Small intestine (tissue), 7 donors: Measurements from ENCODE around the gene CAMTA1. TPM values are rescaled to one million over a fixed set of nuclear protein-coding genes. Genes with fewer than 3 reads are reported as not detected.
A peak's percentile ranks its signal among the peaks of the same experiment; 100 is the strongest.

Experiments used
- DNase-seq, 2 donors: peaks; one replicate each; pipeline versions ENCODE4 v3.0.0 to v3.0.0-alpha.2; 2013
- FAIRE-seq: peaks from 2 replicates; lab custom pipeline; 2012; peaks lifted over from hg19 to GRCh38; lab: Jason Lieb, UNC
- H3K27ac ChIP-seq, 3 donors: one replicate each; pipeline ENCODE4 v1.5.1; 2013; ENCODE audit warnings: low read length in 2 of 3, mild to moderate bottlenecking in 2 of 3, control low read depth in 1 of 3, inconsistent platforms in 1 of 3, low read depth in 1 of 3, moderate library complexity in 1 of 3
- H3K27me3 ChIP-seq, 3 donors: one replicate each; pipeline ENCODE4 v1.6.1; 2013; ENCODE audit warnings: low read length in 3 of 3, inconsistent platforms in 1 of 3; ENCODE audit not compliant: control insufficient read depth in 3 of 3, insufficient read depth in 3 of 3
- H3K36me3 ChIP-seq, 3 donors: one replicate each; pipeline ENCODE4 v1.6.1; 2013; ENCODE audit warnings: low read length in 3 of 3, inconsistent platforms in 1 of 3, low read depth in 1 of 3, mild to moderate bottlenecking in 1 of 3, moderate library complexity in 1 of 3; ENCODE audit not compliant: control insufficient read depth in 3 of 3, insufficient read depth in 2 of 3
- H3K4me1 ChIP-seq, 3 donors: one replicate each; pipeline ENCODE4 v1.6.1; 2013; ENCODE audit warnings: low read length in 2 of 3, inconsistent platforms in 1 of 3, low read depth in 1 of 3, mild to moderate bottlenecking in 1 of 3, moderate library complexity in 1 of 3; ENCODE audit not compliant: control insufficient read depth in 3 of 3, insufficient read depth in 2 of 3
- H3K4me3 ChIP-seq, 3 donors: one replicate each; pipeline ENCODE4 v1.5.1; 2013; ENCODE audit warnings: low read length in 3 of 3, control low read depth in 1 of 3, inconsistent platforms in 1 of 3, low read depth in 1 of 3, mild to moderate bottlenecking in 1 of 3, moderate library complexity in 1 of 3
- H3K9me3 ChIP-seq, 2 donors: one replicate each; pipeline ENCODE4 v1.6.1; 2013; ENCODE audit warnings: low read depth in 1 of 2, low read length in 1 of 2; ENCODE audit not compliant: control insufficient read depth in 2 of 2, insufficient read depth in 1 of 2
- WGBS, 3 donors: extraction: QIAGEN DNeasy Blood & Tissue Kit; methylation state at CpG; one replicate each; pipeline ENCODE4 v1.1.7; 2013; 5-methylcytosine and 5-hydroxymethylcytosine counted together
- polyA plus RNA-seq, 4 donors: library from polyadenylated mRNA; stranded (reverse) in 3 of 4; unstranded in 1 of 4; fragments of 200-250 nt in 3 of 4; fragments of 120-200 nt in 1 of 4; gene quantifications; one replicate each; pipeline versions ENCODE4 v1.2.1 to v1.2.3, GENCODE V29; 2013
- donor health status: healthy with polysubstance abuse.
- donor health status: control.
- donor health status: control.
- donor health status: Bipolar disorder and iron deficiency.
- donor health status: healthy.

CAMTA1 gene
- polyA plus RNA-seq, 4 donors = 57.6 to 177 (median 147) TPM

DNA sequence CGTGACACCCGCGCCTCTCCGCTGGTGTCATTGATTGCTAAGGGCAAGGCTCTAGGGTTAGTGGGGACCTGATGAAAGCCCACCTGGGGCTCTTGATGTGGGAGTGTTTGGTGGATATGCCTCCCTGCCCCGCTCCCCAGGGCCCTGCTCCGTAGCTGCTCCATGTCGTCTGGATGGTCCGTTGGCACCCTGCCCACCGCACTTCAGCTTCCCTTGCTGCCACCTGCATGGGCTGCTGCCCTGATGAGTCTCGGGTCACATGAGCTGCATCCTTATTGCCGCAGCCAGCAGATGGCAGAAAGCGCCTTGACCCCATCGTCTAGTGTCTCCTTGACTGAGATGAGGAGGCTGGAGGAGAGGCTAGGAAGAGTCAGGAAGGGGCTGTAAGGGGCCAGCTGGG is 439.4 kb downstream of the CAMTA1 start:
- Histone ChIP-seq H3K27ac (no peak overlapping the region), H3K36me3 (no peaks in the 10 kb centered on the region), H3K27me3 (no peaks in the 10 kb centered on the region), H3K4me3 (no peak overlapping the region), H3K4me1 (no peaks in the 10 kb centered on the region), H3K9me3 (no peaks in the 10 kb centered on the region)
- WGBS, 3 donors = 59 to 76% (median 59%) methylated on average over 13 of the region's 13 CpGs
- no peak for FAIRE-seq
- DNase-seq = peak in 1 of 2 donors; percentile 47

DNA sequence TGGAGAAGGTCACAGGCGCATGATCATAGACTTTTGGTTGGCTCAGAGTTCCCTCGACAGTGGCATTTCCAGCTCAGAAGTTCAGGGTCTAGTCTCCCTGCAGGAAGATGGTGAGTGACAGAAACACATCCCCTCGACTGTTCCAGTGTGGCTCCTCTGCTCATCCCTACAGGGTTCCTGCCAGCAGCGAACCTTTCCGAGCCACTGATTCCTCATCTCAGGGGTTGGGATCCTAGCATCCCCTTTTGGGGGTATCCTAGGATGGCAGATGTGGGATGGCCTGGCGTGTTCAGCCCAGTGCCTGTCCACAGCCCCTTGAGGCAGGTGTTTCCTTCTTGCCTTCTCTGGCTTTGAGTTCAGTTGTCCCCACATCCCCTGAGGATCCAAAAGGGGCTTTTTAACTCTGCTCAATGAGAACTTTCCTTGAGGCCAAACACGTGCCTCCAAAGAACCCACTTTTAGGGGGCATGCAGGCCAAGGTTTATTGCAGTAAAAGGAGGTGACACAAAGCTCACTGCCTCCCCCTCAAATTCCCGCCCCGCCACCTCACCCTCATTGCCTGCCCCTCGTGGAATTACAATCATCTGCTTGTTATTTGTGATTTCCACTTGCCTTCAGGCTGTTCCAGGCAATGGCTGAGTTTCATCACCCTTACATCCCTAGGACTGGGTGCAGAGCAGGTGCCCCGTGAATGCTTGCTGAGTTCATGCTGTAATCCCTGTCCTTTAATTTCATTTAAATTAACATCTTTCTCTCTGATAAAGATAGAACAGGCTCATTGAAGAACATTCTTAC is 440.7 kb downstream of the CAMTA1 start:
- Histone ChIP-seq H3K4me1 (no peaks in the 10 kb centered on the region), H3K36me3 (no peaks in the 10 kb centered on the region), H3K9me3 (no peaks in the 10 kb centered on the region), H3K4me3 (no peak overlapping the region), H3K27me3 (no peaks in the 10 kb centered on the region), H3K27ac (no peak overlapping the region)
- WGBS, 3 donors = 79 to 83% (median 82%) methylated on average over 11 of the region's 11 CpGs
- DNase-seq (no peak), FAIRE-seq (no peak)

DNA sequence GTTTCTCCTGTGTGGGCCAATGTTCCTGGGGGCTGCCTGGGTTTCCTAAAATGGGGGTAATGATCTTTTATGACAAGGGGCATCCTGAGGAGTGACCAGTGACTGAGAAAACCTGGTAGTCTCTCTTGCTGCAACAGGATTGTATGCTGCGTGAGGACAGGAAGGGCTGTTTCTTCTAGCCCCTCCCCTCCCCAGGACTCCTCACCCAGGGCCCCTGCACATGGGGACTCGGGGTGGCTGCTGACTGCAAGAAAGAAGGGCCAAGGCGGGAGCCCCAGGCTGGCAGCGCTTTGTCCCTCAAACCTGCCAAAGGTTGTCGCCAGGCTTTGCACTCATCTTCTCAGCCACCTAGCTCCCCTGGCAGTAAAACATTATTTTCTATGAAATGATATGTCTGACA is 442.4 kb downstream of the CAMTA1 start:
- Histone ChIP-seq H3K27ac (no peak overlapping the region), H3K4me1 (no peaks in the 10 kb centered on the region), H3K36me3 (no peaks in the 10 kb centered on the region), H3K4me3 (no peak overlapping the region), H3K27me3 (no peaks in the 10 kb centered on the region), H3K9me3 (no peaks in the 10 kb centered on the region)
- no peak for DNase-seq
- 79 to 92% (median 90%) methylated on average over 5 of the region's 5 CpGs for WGBS, 3 donors
- no peak for FAIRE-seq

DNA sequence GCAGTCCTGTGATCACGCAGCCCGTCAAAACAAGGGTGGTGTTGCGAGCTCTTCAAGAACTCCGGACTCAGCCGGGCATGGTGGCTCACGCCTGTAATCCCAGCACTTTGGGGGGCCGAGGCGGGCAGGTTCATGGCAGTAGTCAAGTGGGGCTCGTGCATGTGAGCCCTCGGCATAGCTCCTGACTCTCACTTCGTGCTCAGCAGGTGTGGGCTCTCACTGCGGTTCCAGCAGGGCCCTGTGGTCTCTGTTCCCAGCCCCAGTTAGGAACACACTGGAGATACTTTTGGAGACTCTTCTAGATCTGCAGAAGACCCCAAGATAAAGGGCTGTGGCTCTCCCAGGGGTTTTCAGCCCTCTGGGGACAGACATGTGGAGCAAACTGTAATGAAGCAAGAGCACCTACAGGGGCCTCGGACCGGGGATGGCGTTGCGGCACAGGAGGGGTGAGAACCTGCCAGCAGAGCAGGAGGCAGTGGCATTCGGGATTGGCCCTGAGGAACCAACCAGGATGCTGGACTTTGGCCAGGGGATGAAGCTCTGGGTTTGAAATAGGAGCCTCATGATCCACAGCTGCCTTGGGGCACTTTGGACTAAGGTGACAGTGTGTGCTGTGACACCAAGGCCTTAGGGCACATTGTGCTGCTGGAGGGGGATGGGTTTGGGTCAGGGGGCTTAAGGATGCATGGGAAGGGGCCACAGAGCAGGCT is 443.2 kb downstream of the CAMTA1 start:
- H3K27me3 ChIP-seq = no peaks in the 10 kb centered on the region
- no peak overlapping the region for H3K27ac ChIP-seq
- 67 to 77% (median 73%) methylated on average over 17 of the region's 17 CpGs for WGBS, 3 donors
- FAIRE-seq (no peak), DNase-seq (no peak)
- H3K4me1 ChIP-seq = no peaks in the 10 kb centered on the region
- H3K36me3 ChIP-seq = no peaks in the 10 kb centered on the region
- no peak overlapping the region for H3K4me3 ChIP-seq
- no peaks in the 10 kb centered on the region for H3K9me3 ChIP-seq

DNA sequence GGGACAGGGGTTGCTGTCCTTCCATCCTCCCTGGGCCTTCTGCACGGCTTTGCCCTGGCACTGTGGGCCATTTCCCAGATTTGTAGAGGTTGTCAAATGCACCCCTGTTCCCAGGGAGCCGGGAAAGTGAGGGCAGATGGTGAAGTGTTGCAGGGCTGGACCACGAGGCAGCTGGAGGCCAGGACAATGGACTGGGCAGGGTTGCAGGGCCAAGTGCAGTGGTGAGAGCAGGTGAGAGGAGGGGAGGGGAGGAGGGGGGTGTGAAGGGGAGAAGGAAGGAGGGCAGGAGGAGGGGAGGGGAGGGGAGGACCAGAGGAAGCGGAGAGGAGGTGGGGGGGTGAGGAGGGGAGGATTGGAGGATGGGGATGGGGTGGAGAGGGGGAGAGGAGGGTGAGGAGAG is 443.9 kb downstream of the CAMTA1 start:
- H3K4me3 ChIP-seq = no peak overlapping the region
- H3K27ac ChIP-seq = no peak overlapping the region
- no peaks in the 10 kb centered on the region for H3K4me1 ChIP-seq
- whole genome bisulfite sequencing, 3 donors = 38 to 57% (median 44%) methylated on average over 4 of the region's 4 CpGs
- H3K27me3 ChIP-seq = no peaks in the 10 kb centered on the region
- DNase-seq (no peak), FAIRE-seq (no peak)
- no peaks in the 10 kb centered on the region for H3K36me3 ChIP-seq
- no peaks in the 10 kb centered on the region for H3K9me3 ChIP-seq

DNA sequence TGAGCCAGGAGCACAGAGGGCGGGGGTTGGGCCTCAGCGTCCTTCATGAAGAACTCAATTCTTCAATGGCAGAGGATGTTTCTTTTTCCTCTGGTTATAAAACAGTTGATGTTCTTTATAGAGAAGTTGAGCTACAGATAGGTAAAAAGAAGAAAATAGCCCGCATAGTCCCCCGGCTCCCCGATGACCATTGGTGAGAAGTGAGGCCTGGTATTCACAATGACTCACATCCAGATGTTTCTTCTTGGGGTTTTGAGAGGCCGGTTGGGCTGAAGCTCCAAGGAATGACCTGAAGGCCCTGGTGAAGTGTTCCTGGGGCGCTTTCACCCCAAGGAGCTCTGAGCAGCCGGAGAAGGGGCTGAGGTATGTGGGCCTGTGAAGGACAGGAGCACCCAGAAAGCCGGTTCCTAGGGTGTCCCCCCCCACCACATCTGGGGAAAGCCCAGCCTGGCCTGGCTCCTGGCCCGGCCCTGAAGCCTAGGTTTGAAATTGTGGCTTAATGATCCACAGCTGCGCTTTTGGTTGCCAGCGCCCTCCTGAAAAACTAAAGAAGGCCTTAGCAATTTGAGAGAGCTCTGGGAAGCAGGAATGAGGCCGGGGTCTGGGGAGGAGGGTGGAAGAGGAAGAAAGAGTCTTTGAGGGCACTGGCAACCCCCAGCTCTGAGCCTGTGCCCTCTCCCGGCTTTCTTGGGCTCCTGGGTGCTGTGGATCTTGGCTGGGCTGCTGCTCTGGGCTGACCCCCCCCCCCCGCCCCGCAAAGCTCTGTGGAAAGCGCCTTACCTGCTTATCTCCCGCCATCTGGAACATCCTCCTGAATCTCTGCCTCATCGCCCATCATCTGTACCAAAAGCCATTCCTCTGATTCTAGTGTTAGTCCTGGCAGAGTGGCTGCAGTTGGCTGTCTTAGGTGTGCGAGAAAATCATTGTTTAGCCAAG is 444.7 kb downstream of the CAMTA1 start:
- Histone ChIP-seq H3K4me1 (no peaks in the 10 kb centered on the region), H3K36me3 (no peaks in the 10 kb centered on the region), H3K27me3 (no peaks in the 10 kb centered on the region), H3K4me3 (no peak overlapping the region), H3K27ac (no peak overlapping the region), H3K9me3 (no peaks in the 10 kb centered on the region)
- WGBS, 3 donors = 75 to 88% (median 83%) methylated on average over 17 to 20 of the region's 20 CpGs
- DNase-seq (no peak), FAIRE-seq (no peak)

DNA sequence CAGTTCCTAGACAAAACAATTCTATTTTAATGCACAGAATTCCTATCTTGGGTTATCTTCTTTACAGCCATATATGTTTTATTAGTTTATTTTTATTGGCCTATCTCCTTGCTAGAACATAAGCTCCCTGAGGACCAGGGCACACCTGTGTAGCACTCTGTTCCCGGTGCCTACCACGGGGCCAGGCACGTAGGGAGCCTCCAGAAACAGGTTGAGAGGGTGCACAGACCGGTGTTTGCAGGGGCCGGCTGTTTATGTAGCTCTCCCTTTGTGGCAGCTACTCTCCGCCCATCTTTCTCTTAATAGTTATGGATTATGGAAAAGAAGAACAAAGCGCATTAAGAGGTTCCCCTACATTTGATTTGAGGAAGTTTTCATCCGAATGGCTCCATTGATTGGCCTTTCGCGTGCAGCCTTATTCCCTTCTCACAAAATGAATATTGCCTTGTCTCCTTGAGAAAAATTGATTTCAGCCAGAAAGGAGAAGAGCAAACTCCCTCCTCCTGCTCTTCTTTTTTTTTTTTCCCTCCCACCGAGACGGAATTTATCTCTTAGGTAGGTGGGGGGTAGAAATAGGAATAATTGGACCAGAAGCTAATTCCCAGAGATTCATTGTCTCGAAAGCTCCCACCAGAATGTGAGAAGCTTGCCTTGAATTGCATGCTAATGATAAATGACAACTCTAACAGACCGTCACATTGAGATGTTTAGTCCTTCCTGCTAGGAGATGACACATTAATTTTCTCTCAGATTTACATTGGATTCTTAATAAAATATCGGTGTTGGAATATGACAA is 447.4 kb downstream of the CAMTA1 start:
- Histone ChIP-seq H3K27me3 (no peaks in the 10 kb centered on the region), H3K27ac (no peak overlapping the region), H3K4me3 (no peak overlapping the region), H3K36me3 (no peaks in the 10 kb centered on the region), H3K9me3 (no peaks in the 10 kb centered on the region), H3K4me1 (no peaks in the 10 kb centered on the region)
- 81 to 87% (median 84%) methylated on average over 15 of the region's 15 CpGs for WGBS, 3 donors
- no peak for FAIRE-seq
- DNase-seq = no peak

DNA sequence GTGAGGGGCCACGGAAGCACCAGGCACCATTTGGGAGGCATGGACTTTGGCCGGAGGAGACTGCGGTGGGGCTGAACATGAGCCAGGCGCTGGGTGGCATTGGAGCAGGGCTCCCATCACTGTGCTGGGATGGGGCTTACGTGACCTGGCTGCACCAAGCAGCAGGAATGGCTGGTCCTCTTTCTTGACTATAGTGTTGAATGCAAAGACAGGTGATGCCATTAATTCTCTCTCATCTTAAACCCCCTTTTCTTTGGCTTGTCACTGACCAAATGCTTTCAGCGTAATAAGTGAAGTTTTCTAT is 447.9 kb downstream of the CAMTA1 start:
- Histone ChIP-seq H3K4me3 (no peak overlapping the region), H3K9me3 (no peaks in the 10 kb centered on the region), H3K4me1 (no peaks in the 10 kb centered on the region), H3K27me3 (no peaks in the 10 kb centered on the region), H3K36me3 (no peaks in the 10 kb centered on the region), H3K27ac (no peak overlapping the region)
- 90 to 97% (median 93%) methylated on average over 6 of the region's 6 CpGs for WGBS, 3 donors
- DNase-seq = no peak
- no peak for FAIRE-seq
